Small intestine (tissue), 7 donors: Measurements from ENCODE around the gene B3GALT5. TPM values are rescaled to one million over a fixed set of nuclear protein-coding genes. Genes with fewer than 3 reads are reported as not detected.

Source experiments
- DNase-seq, 2 donors: peaks; one replicate each; pipeline versions ENCODE4 v3.0.0 to v3.0.0-alpha.2; 2013
- FAIRE-seq: peaks from 2 replicates; lab custom pipeline; 2012; peaks lifted over from hg19 to GRCh38; lab: Jason Lieb, UNC
- H3K27ac ChIP-seq, 3 donors: one replicate each; pipeline ENCODE4 v1.5.1; 2013; ENCODE audit warnings: low read length in 2 of 3, mild to moderate bottlenecking in 2 of 3, control low read depth in 1 of 3, inconsistent platforms in 1 of 3, low read depth in 1 of 3, moderate library complexity in 1 of 3
- H3K27me3 ChIP-seq, 3 donors: one replicate each; pipeline ENCODE4 v1.6.1; 2013; ENCODE audit warnings: low read length in 3 of 3, inconsistent platforms in 1 of 3; ENCODE audit not compliant: control insufficient read depth in 3 of 3, insufficient read depth in 3 of 3
- H3K36me3 ChIP-seq, 3 donors: one replicate each; pipeline ENCODE4 v1.6.1; 2013; ENCODE audit warnings: low read length in 3 of 3, inconsistent platforms in 1 of 3, low read depth in 1 of 3, mild to moderate bottlenecking in 1 of 3, moderate library complexity in 1 of 3; ENCODE audit not compliant: control insufficient read depth in 3 of 3, insufficient read depth in 2 of 3
- H3K4me1 ChIP-seq, 3 donors: one replicate each; pipeline ENCODE4 v1.6.1; 2013; ENCODE audit warnings: low read length in 2 of 3, inconsistent platforms in 1 of 3, low read depth in 1 of 3, mild to moderate bottlenecking in 1 of 3, moderate library complexity in 1 of 3; ENCODE audit not compliant: control insufficient read depth in 3 of 3, insufficient read depth in 2 of 3
- H3K4me3 ChIP-seq, 3 donors: one replicate each; pipeline ENCODE4 v1.5.1; 2013; ENCODE audit warnings: low read length in 3 of 3, control low read depth in 1 of 3, inconsistent platforms in 1 of 3, low read depth in 1 of 3, mild to moderate bottlenecking in 1 of 3, moderate library complexity in 1 of 3
- H3K9me3 ChIP-seq, 2 donors: one replicate each; pipeline ENCODE4 v1.6.1; 2013; ENCODE audit warnings: low read depth in 1 of 2, low read length in 1 of 2; ENCODE audit not compliant: control insufficient read depth in 2 of 2, insufficient read depth in 1 of 2
- WGBS, 3 donors: extraction: QIAGEN DNeasy Blood & Tissue Kit; methylation state at CpG; one replicate each; pipeline ENCODE4 v1.1.7; 2013; 5-methylcytosine and 5-hydroxymethylcytosine counted together
- polyA plus RNA-seq, 4 donors: library from polyadenylated mRNA; stranded (reverse) in 3 of 4; unstranded in 1 of 4; fragments of 200-250 nt in 3 of 4; fragments of 120-200 nt in 1 of 4; gene quantifications; one replicate each; pipeline versions ENCODE4 v1.2.1 to v1.2.3, GENCODE V29; 2013
- donor health status: healthy with polysubstance abuse.
- donor health status: control.
- donor health status: control.
- donor health status: Bipolar disorder and iron deficiency.
- donor health status: healthy.

Gene B3GALT5
- polyA plus RNA-seq, 4 donors = 7.6 to 19.5 (median 14.9) TPM

DNA sequence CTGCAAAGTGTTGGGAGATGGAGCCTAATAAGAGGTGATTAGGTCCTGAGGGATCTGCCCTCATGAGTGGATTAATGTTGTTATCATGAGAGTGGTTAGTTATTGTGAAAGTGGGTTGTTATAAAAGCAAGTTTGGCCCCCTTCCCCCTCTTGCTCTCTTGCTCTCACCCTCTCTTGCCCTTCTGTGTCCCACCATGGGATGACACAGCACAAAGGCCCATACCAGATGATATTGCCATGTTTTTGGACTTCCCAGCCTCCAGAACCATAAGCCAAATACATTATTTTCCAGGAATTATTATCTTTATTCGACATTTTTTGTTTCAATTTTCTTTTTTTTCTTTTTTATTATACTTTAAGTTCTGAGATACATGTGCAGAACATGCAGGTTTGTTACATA is 90.8 kb downstream of the B3GALT5 start:
- Histone ChIP-seq H3K9me3 (peaks cover 0 to 18% of the 10 kb centered on the region in 2 donors), H3K27me3 (no peaks in the 10 kb centered on the region), H3K4me1 (peaks cover 0 to 2% (median 0%) of the 10 kb centered on the region in 3 donors), H3K27ac (no peak overlapping the region), H3K36me3 (no peaks in the 10 kb centered on the region), H3K4me3 (no peak overlapping the region)
- no peak for DNase-seq
- 71 to 77% (median 75%) methylated on average over 1 of the region's 1 CpG for WGBS, 3 donors
- FAIRE-seq = no peak

GRCh38 chr21:39705849-39706248 is 93.1 kb downstream of the B3GALT5 start:
- DNase-seq = no peak
- 71 to 93% (median 87%) methylated on average over 2 of the region's 2 CpGs for WGBS, 3 donors
- H3K4me1 ChIP-seq = peaks cover 0 to 2% (median 0%) of the 10 kb centered on the region in 3 donors
- no peak overlapping the region for H3K4me3 ChIP-seq
- FAIRE-seq = no peak
- no peak overlapping the region for H3K27ac ChIP-seq
- no peaks in the 10 kb centered on the region for H3K36me3 ChIP-seq
- H3K9me3 ChIP-seq = peaks cover 0 to 18% of the 10 kb centered on the region in 2 donors
- no peaks in the 10 kb centered on the region for H3K27me3 ChIP-seq

GRCh38 chr21:39707316-39707715 is 94.6 kb downstream of the B3GALT5 start:
- no peak overlapping the region for H3K4me3 ChIP-seq
- no peak for FAIRE-seq
- H3K27ac ChIP-seq = peak overlapping the region in 1 of 3 donors; percentile 35
- no peaks in the 10 kb centered on the region for H3K36me3 ChIP-seq
- DNase-seq = no peak
- peaks cover 0 to 18% of the 10 kb centered on the region in 2 donors for H3K9me3 ChIP-seq
- no peaks in the 10 kb centered on the region for H3K27me3 ChIP-seq
- H3K4me1 ChIP-seq = no peaks in the 10 kb centered on the region
- WGBS, 3 donors = 0 to 10% (median 0%) methylated on average over 1 of the region's 1 CpG

GRCh38 chr21:39710866-39711265 is 98.1 kb downstream of the B3GALT5 start:
- no peaks in the 10 kb centered on the region for H3K9me3 ChIP-seq
- no peaks in the 10 kb centered on the region for H3K27me3 ChIP-seq
- FAIRE-seq = no peak
- no peak for DNase-seq
- H3K4me1 ChIP-seq = no peaks in the 10 kb centered on the region
- no peaks in the 10 kb centered on the region for H3K36me3 ChIP-seq
- no peak overlapping the region for H3K4me3 ChIP-seq
- no peak overlapping the region for H3K27ac ChIP-seq
- WGBS, 3 donors = 90 to 93% (median 91%) methylated on average over 8 of the region's 8 CpGs

- Histone ChIP-seq H3K27ac (no peak overlapping the region), H3K9me3 (no peaks in the 10 kb centered on the region), H3K4me1 (no peaks in the 10 kb centered on the region), H3K4me3 (no peak overlapping the region), H3K36me3 (no peaks in the 10 kb centered on the region), H3K27me3 (no peaks in the 10 kb centered on the region)
- DNase-seq = no peak
- 80 to 93% (median 81%) methylated on average over 7 of the region's 7 CpGs for WGBS, 3 donors
- FAIRE-seq = no peak
Observed at GRCh38 chr21:39712273-39712672, 99.5 kb downstream of the B3GALT5 start.

GRCh38 chr21:39712976-39713375 is 100.2 kb downstream of the B3GALT5 start:
- no peaks in the 10 kb centered on the region for H3K36me3 ChIP-seq
- DNase-seq = peak; percentile 51 to 64
- no peak overlapping the region for H3K27ac ChIP-seq
- no peaks in the 10 kb centered on the region for H3K4me1 ChIP-seq
- H3K4me3 ChIP-seq = no peak overlapping the region
- H3K27me3 ChIP-seq = no peaks in the 10 kb centered on the region
- FAIRE-seq = no peak
- WGBS, 3 donors = 38 to 54% (median 39%) methylated on average over 3 of the region's 3 CpGs
- H3K9me3 ChIP-seq = no peaks in the 10 kb centered on the region

DNA sequence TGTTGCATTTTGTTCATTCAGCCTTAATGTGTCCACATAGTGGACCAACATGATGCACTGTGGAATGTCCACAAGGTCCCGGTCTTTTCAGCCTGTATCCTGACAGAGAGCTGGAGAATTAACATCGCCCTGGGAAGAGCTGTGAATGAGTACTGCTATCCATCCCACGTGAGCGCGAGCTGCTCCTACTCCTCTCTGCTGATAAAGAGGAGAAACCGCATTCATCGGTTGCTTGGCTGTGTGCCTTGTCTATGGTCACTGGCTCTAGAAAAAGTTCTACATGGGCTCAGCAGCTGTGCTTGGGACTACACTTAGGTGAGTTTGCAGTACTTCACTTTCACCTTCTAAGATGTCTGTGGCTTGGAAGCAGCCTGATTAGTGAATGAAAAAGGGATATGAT is 101.2 kb downstream of the B3GALT5 start:
- Histone ChIP-seq H3K4me1 (no peaks in the 10 kb centered on the region), H3K36me3 (no peaks in the 10 kb centered on the region), H3K9me3 (no peaks in the 10 kb centered on the region), H3K27me3 (no peaks in the 10 kb centered on the region), H3K27ac (no peak overlapping the region), H3K4me3 (no peak overlapping the region)
- FAIRE-seq = no peak
- no peak for DNase-seq
- WGBS, 3 donors = 81 to 90% (median 88%) methylated on average over 7 of the region's 7 CpGs

GRCh38 chr21:39714331-39714730 is 101.6 kb downstream of the B3GALT5 start:
- 55 to 100% (median 62%) methylated on average over 1 of the region's 1 CpG for WGBS, 3 donors
- Histone ChIP-seq H3K4me1 (no peaks in the 10 kb centered on the region), H3K9me3 (no peaks in the 10 kb centered on the region), H3K36me3 (no peaks in the 10 kb centered on the region), H3K4me3 (no peak overlapping the region), H3K27me3 (no peaks in the 10 kb centered on the region), H3K27ac (no peak overlapping the region)
- no peak for FAIRE-seq
- no peak for DNase-seq

- Histone ChIP-seq H3K27ac (no peak overlapping the region), H3K9me3 (no peaks in the 10 kb centered on the region), H3K4me3 (no peak overlapping the region), H3K4me1 (no peaks in the 10 kb centered on the region), H3K27me3 (no peaks in the 10 kb centered on the region), H3K36me3 (no peaks in the 10 kb centered on the region)
- 32 to 34% (median 33%) methylated on average over 10 of the region's 10 CpGs for WGBS, 3 donors
- peak; percentile 58 to 73 for DNase-seq
- no peak for FAIRE-seq
Observed at GRCh38 chr21:39715804-39716397, 103.2 kb downstream of the B3GALT5 start.
